Measurements from ENCODE around the gene GRM7. TPM values are rescaled to one million over a fixed set of nuclear protein-coding genes. Genes with fewer than 3 reads are reported as not detected.

GRM7 gene
- total RNA-seq, 1 donor from 2014 or later, result not detected

DNA sequence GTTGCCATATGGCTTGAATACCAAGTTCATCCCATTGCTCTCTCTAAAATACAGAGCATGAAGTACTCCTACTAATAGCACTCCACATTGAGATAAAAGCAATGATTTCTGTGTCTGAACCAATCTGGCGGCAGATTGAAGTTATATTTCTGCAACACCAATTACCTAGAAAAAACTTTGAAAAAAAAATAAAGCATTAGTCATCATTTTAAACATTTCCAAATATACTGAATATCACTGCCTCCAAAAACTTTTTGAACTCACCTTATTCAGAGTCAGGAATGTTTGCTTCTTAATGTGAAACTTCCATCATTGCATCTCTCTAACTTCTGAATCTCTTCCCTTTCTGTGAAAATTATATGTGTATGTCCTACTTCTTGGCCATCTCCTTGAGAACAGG, 540.5 kb downstream of the GRM7 start:
- Histone ChIP-seq H3K36me3 (ENCODE audit: control insufficient read depth, insufficient read depth, low read length) (no peaks in the 10 kb centered on the region), H3K27me3 (ENCODE audit: control insufficient read depth, insufficient read depth, low read length) (no peaks in the 10 kb centered on the region), H3K4me3 (ENCODE audit: low read depth, low read length) (no peak overlapping the region)
- no peak for DNase-seq (ENCODE audit: low read depth)
- TF ChIP-seq, protein P1, sequence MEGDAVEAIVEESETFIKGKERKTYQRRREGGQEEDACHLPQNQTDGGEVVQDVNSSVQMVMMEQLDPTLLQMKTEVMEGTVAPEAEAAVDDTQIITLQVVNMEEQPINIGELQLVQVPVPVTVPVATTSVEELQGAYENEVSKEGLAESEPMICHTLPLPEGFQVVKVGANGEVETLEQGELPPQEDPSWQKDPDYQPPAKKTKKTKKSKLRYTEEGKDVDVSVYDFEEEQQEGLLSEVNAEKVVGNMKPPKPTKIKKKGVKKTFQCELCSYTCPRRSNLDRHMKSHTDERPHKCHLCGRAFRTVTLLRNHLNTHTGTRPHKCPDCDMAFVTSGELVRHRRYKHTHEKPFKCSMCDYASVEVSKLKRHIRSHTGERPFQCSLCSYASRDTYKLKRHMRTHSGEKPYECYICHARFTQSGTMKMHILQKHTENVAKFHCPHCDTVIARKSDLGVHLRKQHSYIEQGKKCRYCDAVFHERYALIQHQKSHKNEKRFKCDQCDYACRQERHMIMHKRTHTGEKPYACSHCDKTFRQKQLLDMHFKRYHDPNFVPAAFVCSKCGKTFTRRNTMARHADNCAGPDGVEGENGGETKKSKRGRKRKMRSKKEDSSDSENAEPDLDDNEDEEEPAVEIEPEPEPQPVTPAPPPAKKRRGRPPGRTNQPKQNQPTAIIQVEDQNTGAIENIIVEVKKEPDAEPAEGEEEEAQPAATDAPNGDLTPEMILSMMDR (IDR thresholded peaks at IDR 0.05; ENCODE audit: insufficient read depth, low read length, severe bottlenecking), result no peak
- no peak for FAIRE-seq

DNA sequence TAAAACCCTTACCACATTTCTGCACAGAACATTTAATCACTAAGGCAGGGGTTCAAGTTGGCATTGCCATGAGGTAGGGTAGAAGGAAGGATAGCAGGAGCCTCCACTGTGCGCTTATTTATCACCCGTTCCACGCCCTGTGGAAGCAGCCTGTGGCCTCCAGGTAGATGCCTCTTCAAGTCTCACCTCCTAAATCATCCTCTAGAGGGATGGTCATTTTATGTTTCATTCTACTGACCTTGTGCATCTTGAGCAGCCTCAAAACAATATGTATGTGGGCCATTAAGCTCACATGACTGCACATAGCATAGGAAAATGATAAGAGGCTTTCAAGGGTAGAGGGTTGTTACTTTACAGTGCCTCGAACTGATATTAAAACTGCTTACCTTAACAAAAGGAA, 546.2 kb downstream of the GRM7 start:
- FAIRE-seq (no peak), DNase-seq (ENCODE audit: low read depth) (peak; percentile 2)
- H3K4me3 ChIP-seq (ENCODE audit: low read depth, low read length), result no peak overlapping the region
- TF ChIP-seq, protein P1 (IDR thresholded peaks at IDR 0.05; ENCODE audit: insufficient read depth, low read length, severe bottlenecking), result no peak
- no peaks in the 10 kb centered on the region for H3K36me3 ChIP-seq (ENCODE audit: control insufficient read depth, insufficient read depth, low read length)
- H3K27me3 ChIP-seq (ENCODE audit: control insufficient read depth, insufficient read depth, low read length), result no peaks in the 10 kb centered on the region

DNA sequence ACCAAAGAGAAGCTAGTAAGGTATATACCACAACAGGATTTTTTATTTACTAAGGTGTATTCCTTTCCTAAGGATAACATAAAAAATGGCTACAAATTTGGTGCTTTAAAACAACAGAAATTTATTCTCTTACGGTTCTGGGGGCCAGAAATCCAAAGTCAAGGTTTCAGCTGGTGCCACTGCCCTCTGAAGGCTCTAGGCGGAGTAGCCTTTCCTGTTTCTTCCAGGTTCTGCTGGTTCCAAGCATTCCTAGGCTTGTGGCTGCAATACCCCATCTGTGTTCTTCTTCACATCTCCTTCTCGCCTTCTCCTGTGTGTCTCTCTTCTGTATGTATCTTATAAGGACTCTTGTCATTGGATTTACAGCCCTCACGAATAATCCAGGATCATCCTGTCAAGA, 549.9 kb downstream of the GRM7 start:
- H3K4me3 ChIP-seq (ENCODE audit: low read depth, low read length), result no peak overlapping the region
- H3K36me3 ChIP-seq (ENCODE audit: control insufficient read depth, insufficient read depth, low read length), result no peaks in the 10 kb centered on the region
- DNase-seq (ENCODE audit: low read depth) (no peak), FAIRE-seq (no peak)
- H3K27me3 ChIP-seq (ENCODE audit: control insufficient read depth, insufficient read depth, low read length), result no peaks in the 10 kb centered on the region
- TF ChIP-seq, protein P1 (IDR thresholded peaks at IDR 0.05; ENCODE audit: insufficient read depth, low read length, severe bottlenecking), result no peak

DNA sequence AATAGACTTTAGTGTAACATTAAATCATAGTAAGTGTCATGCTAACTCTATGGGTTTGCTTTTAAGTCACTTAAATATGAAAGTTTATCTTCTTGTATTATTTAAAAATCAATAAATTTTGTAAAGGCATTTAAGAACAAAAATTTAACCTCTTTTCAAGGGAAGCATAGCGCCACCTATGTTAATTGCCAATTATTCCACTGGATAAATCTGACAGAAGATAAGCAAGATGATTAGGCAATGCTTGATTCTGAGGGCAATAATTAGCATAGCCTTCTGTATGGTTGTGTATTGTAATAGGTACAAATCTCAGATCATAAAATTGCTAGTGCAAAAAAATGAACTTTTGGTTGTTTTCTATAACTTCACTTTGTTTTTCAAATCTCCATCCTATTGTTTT, 560.1 kb downstream of the GRM7 start:
- Histone ChIP-seq H3K4me3 (ENCODE audit: low read depth, low read length) (no peak overlapping the region), H3K36me3 (ENCODE audit: control insufficient read depth, insufficient read depth, low read length) (no peaks in the 10 kb centered on the region), H3K27me3 (ENCODE audit: control insufficient read depth, insufficient read depth, low read length) (no peaks in the 10 kb centered on the region)
- FAIRE-seq, result no peak
- TF ChIP-seq, protein P1 (IDR thresholded peaks at IDR 0.05; ENCODE audit: insufficient read depth, low read length, severe bottlenecking), result no peak
- DNase-seq (ENCODE audit: low read depth), result peak; percentile 2

DNA sequence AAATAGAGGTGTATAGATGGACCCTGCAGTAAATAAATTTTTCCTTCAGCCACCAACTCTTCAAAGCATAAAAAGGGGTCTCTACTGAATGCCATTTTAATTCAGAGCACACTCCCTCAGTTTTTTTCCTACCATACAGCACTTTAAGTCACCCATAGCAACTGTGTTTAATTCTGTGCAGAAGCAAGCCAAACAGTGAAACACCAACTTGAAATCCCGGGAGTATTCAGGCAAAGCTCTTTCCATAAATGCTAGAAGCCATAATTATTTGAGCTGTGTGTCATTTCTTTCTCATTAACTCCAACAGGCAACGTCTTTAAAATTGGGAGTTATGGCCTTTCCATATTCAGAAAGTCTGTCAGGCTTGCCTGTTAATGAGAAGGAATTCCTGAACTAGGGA, 562.1 kb downstream of the GRM7 start:
- no peak overlapping the region for H3K4me3 ChIP-seq (ENCODE audit: low read depth, low read length)
- no peak for FAIRE-seq

DNA sequence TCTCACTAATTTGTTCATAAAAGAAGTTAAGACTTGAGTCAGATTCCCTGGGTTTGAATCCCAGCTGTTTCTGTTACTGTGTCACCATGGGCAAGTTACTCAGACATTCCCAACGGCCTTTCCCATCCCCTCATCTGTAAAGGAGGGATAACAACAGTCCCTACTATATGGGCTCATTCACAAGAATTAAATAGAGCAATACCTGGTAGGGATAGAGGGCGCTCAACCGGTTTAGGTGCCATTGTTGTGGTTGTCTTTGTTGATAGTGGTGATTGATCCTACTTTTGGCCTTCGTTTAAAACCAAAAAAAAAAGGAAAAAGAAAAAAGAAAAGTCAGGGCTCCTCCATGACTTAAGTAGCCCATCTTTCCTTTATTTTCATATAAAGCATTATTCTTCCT, 563.1 kb downstream of the GRM7 start:
- FAIRE-seq (no peak), DNase-seq (ENCODE audit: low read depth) (no peak)
- H3K4me3 ChIP-seq (ENCODE audit: low read depth, low read length), result no peak overlapping the region
- H3K36me3 ChIP-seq (ENCODE audit: control insufficient read depth, insufficient read depth, low read length), result no peaks in the 10 kb centered on the region
- no peaks in the 10 kb centered on the region for H3K27me3 ChIP-seq (ENCODE audit: control insufficient read depth, insufficient read depth, low read length)
- TF ChIP-seq, protein P1 (IDR thresholded peaks at IDR 0.05; ENCODE audit: insufficient read depth, low read length, severe bottlenecking), result no peak

More for the DNA sequence above, 562.1 kb downstream of the GRM7 start:
- Histone ChIP-seq H3K27me3 (ENCODE audit: control insufficient read depth, insufficient read depth, low read length) (no peaks in the 10 kb centered on the region), H3K36me3 (ENCODE audit: control insufficient read depth, insufficient read depth, low read length) (no peaks in the 10 kb centered on the region)
- TF ChIP-seq, protein P1 (IDR thresholded peaks at IDR 0.05; ENCODE audit: insufficient read depth, low read length, severe bottlenecking), result no peak
- DNase-seq (ENCODE audit: low read depth), result no peak

All from bronchial epithelial cell (primary cell).